ENCODE data around the gene STXBP6.

- no peak for TF ChIP-seq POLR2AphosphoS5 (IDR thresholded peaks at IDR 0.05; ENCODE audit: low read depth, low read length)
- no peak for TF ChIP-seq TAF1 (IDR thresholded peaks at IDR 0.05; ENCODE audit: borderline replicate concordance, insufficient read depth, low read length)
- TF ChIP-seq REST (IDR thresholded peaks at IDR 0.05; ENCODE audit: insufficient read depth in 1 of 2, low read depth in 2 of 2, low read length in 2 of 2) = no peak
- no peak for TF ChIP-seq SIN3A (IDR thresholded peaks at IDR 0.05; ENCODE audit: borderline replicate concordance, insufficient read depth, low read length)
- TF ChIP-seq FOXP2 (optimal IDR thresholded peaks at IDR 0.05; ENCODE audit: borderline replicate concordance, extremely low read depth, extremely low read length, insufficient read depth) = no peak
These were observed 59.9 kb downstream of the STXBP6 start for GRCh38 chr14:24990050-24990449.
